GM12891 (cell line): ENCODE results near the gene DMD.

Experiments used
- PAX5 ChIP-seq: IDR thresholded peaks from 2 replicates; pipeline ENCODE4 v1.6.1; 2011; ENCODE audit warnings: low read length, moderate library complexity, mild to moderate bottlenecking; ENCODE audit not compliant: insufficient read depth, severe bottlenecking
- POLR2A ChIP-seq: IDR thresholded peaks from 2 replicates; pipeline ENCODE4 v1.6.1; 2011; ENCODE audit warnings: low read depth, low read length, control low read depth
- POLR2AphosphoS5 ChIP-seq: IDR thresholded peaks from 2 replicates; pipeline ENCODE4 v1.6.1; 2011; ENCODE audit warnings: low read depth, low read length, control low read depth
- POU2F2 ChIP-seq: IDR thresholded peaks from 2 replicates; pipeline ENCODE4 v1.6.1; 2011; ENCODE audit warnings: low read depth, mild to moderate bottlenecking, control low read depth, low read length, moderate library complexity
- SPI1 ChIP-seq: IDR thresholded peaks from 2 replicates; pipeline ENCODE4 v1.6.1; 2011; ENCODE audit warnings: low read depth, low read length, control low read depth
- TAF1 ChIP-seq: IDR thresholded peaks from 2 replicates; pipeline ENCODE4 v1.6.1; 2011; ENCODE audit warnings: low read depth, low read length, control low read depth

- TF ChIP-seq SPI1 (no peak), POLR2A (no peak), TAF1 (no peak), POLR2AphosphoS5 (no peak), PAX5 (no peak), POU2F2 (no peak)
Measured at GRCh38 chrX:31224381-31225012, 1986.9 kb downstream of the DMD start.
